GM21737 (cell line): ENCODE data around the gene MTUS2.
"Not testable (repeated sequence)": the region's sequence is repeated elsewhere in the genome, so short reads cannot be mapped to it uniquely, and the experiment has no call there.

Experiments used
- ATAC-seq: cut with Tn5 transposase; IDR thresholded peaks from one replicate; pipeline ENCODE4 v1.9.1; 2021; ENCODE audit warnings: mild to moderate bottlenecking, moderate library complexity; ENCODE audit not compliant: unreplicated experiment

The MTUS2 gene

DNA sequence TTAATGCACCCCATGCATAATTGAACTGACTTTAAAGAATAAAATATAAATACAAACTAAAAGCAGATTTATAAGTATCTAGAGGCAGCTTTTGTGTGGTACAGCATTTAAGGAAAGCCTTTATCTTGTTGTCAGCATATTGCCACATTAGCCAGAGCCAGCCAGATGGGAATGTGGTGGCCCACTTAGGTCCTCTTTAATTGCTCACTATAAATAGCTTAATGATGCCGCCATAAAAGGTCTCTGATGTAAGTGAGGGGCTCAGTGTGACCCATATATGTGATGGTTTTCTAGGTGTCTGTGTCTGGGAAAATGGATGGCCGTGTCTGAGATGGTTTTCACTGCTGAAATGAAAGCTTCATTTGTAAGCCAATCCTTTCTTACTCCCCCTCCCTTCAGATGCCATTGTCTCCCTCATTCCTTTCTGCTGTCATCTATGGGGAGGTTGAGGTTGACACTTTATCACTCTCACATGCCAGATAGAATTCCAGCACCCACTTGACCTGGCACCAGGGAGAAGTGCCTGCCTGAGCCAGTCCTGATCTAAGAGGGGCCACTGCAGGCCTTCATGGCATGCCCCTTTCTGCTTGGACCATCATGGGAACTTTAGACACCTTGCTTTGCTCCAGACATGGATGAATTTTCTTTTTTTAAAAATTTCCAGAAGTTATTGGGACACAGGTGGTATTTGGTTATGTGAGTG is 135.3 kb downstream of the MTUS2 start:
- no peak for ATAC-seq

DNA sequence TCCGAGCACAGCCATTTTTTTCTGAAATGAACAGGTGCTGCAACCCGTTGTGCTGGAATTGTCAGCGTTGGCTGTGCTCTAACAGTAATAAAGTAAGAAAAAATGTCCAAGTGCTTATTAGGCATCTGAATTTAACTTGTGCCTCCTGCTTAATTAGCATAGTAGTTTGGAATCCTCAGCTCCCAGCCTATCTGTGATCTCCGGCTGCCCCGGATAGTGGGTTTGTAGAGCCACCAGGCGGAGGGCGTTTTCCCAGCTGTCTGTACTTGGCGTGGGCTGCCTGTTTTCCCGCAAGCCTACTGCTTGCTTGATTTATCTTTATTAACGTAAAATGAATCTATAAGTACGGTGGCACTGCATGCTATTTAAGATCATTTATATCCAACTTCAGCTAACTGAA is 137.9 kb downstream of the MTUS2 start:
- no peak for ATAC-seq

DNA sequence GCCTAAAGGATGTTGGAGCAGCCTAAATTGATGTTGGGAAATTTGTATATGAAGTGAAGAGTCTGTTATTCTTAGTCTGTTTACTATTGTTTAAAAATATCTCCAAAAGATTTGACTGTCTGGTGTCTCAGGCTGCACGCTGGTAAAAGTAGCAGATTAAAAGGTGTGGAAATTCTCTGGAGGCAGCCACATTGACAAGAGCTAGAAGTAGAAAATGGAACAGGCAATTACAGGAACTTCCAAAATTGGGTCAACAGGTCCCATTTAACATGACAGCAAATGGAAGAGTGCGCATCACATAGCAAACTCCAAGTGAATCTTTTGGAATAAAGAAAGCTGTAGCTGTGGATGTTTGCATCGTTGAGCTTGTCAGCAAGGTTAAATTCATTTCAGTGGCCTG is 138.3 kb downstream of the MTUS2 start:
- ATAC-seq = no peak

DNA sequence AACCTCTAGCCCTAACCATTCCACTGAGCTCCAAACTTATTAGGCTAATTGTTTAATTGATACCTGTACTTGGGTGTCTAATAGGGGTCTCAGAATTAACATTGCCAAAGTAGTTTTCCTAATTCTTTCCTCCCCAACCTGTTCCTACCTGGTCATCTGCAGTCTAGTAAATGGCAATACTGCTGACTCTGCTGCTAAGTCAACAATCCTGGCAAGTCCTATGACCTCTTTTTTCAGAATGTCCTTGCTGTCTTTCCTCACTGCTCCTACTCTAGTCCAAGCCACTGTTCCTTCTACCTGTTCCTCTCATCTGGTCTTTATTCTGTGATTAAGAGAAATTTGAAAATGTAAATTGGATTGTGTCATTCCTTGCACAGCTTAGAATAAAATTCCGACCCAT is 143.9 kb downstream of the MTUS2 start:
- ATAC-seq = no peak

DNA sequence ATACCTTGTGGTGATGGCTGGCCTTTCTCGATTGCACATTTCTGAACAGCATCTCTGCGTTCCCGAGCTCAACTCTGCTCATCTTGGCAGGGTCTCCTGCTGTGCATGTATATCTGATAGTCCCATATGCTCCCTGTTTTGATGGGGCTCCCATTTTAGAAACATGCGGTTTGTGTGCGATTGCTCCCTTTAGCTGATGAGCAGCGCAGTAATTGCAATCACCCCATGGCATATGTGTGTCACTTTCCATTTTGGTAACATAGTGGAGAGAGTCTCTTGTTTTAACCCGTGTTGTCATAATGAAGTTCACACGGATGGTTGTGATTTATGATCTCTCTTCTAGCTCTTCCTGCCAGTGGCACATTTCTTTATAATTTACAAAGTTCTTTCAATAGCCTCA is 144.7 kb downstream of the MTUS2 start:
- ATAC-seq = no peak

DNA sequence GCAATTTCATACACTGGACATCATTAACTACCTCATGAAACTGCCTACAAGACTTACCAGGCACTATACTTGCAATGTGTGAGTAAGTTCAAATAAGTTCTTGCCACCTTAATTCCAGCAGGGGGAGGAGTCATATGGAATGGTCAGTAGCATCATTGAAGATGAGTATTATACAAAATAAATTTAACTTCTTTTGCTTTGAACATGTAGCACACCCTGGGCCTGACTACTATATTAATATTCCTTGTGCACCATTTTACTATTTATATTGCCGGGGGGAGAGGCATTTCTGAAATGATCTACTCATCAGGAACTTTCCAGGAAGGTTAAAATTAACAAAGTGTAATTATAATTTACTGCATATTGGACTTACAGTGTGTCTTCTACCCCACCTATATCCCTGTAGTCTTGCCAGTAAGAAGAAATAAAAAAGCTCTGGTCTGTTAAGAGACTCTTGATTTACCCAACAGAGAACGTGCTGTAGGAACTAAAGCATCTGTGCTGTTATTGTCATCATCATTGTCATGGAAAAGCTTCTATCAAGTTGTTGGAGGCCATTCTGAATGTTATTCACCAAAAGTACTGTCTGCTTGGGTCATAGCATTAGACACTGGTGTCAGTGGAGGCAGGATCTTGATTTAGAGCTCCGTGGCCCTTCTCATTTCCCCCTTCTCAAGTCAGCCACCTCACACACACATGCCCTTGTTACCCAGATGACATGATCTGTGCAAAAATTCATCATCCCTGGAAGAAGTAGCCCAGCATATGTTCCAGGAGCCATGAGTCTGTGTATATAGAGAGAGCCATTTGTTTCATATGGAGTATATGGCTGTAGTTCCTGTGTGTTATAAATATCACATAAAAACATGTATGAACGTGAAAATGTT is 147.1 kb downstream of the MTUS2 start:
- ATAC-seq = no peak

DNA sequence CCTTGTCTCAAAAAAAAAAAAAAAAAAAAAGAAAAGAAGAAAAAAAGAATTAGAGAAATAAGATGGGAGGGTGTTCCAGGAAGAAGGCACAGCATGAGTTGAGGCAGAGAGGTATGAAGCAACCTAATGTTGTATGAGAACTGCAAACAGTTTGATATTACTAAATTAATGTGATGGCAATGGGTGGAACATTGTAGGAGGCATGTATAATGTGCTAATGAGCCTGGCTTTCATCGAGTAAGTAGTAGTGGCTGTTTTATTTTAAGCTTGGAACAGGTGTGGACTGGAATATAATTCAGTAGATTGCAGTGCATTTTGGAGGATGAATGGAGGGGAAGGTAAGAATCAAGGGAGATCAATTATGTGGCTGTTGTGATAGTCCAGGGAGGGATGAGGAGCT is 156.1 kb downstream of the MTUS2 start:
- no peak for ATAC-seq

DNA sequence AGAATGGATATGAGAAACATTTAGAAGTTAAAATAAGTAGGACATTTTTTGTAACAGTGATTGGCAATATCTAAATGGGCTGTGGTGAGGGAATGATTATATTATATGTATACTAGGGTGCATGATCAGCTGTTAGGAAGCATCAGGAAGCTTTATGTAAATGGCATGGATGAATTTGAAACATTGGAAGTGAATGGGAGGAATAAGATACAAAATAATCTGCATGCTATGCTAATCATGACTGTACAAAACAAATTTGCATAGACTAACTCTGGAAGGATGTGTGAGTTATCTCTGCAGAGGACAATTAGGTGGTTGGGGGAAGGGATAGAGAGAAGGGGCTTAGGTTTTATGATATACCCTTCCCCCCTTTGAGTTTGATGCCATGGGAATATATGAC is 156.5 kb downstream of the MTUS2 start:
- no peak for ATAC-seq

DNA sequence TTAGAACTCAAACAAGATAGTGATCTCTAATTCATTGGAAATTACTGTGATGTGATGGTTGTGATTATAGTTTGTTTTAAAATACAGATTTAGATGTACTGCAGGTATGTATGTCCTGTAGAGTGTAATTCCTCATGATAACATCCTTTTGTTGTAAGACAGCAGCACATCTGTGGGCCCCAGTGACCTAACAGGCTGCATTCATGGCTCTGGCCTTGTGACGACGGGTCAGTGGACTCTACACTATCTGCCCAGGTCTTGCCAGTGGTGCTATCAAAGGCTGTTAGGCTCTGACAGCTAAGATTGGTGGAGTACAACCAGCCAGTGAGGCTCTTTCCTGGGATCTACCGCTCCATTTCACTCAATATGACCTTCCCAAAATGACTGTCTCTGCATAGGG is 158.4 kb downstream of the MTUS2 start:
- ATAC-seq = no peak

DNA sequence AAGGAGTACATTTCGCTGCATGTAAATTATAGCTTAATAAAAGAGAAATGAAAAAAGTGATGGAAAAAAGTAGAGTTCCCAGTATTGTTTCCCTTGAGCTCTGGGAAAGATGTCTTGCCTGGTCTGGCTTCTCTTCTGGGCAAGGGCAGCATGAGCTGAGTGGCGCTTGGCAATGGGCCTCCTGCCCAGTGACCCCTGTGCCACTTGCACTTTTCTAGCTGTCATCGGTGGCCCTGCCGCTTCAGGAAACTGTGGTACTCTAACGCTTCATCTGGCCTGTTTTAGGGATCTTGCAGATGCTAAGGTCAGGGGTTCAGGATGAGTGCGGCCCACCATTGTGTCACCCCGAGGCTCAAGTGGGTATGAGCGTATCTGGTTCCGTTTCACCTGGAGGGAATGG is 161.4 kb downstream of the MTUS2 start:
- no peak for ATAC-seq

DNA sequence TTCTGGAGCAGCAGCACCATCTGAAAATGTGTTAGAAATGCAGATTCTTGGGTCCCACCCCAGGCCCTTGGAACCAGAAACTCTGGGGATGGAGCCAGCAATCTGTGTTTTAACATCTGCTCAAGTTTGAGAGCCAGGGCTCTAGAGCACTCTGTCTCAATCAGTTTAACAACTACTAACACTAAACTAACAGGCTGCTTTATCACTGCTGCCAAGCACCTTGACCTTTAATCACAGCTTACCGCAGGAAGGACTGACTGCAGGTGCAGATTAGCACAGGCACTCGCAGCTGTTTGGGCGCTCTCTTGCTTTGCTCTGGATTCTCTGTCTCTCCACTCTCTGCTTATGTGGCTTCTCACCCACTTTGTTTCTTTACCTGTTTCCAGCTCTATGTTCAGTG is 163.5 kb downstream of the MTUS2 start:
- no peak for ATAC-seq

DNA sequence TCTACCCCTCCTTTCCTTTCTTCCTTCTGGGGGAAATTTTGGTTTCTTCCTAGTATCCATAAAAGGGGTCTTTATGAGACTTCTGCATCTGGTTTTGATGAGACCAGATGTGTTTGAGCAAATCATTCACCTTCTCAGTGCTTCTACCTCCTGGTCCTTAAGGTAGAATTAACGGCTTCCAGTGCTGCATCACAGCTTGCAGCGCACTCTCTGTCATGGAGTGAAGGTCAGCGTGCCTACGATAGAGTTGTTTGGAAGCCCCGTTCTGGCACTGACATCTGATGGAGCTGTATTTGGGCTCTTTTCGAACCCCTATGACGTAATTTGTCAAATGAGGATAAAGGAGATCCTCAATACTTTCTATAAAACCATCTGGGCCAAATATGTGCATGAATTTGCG is 164.2 kb downstream of the MTUS2 start:
- no peak for ATAC-seq

DNA sequence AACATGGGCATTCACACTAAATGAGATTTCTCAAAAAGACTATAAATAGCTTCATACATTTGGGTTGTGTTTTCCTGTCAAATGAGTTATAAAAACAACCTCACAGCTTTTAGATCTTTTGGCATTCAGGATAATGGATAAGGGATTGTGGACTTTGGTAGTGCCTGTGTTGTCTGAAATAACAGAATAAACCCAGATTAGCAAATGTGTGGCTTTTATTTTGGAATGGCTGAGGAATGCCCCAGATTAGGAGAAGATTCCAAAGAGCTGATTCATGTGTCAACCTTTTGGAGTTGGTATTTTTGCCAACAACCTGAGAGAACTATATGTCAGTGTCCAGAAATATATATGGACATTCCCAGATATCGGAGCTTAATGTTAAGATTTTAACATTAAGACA is 164.7 kb downstream of the MTUS2 start:
- ATAC-seq = no peak

DNA sequence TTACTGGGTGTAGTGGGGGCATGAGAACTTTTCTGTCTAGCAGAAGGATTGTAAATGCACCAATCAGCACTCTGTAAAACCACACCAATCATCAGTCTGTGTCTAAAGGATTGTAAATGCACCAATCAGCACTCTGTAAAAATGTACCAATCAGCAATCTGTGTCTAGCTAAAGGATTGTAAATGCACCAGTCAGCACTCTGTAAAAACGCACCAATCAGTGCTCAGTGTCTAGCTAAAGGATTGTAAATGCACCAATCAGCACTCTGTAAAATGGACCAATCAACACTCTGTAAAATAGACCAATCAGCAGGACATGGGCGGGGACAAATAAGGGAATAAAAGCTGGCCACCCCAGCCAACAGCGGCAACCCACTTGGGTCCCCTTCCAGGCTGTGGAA is 170.2 kb downstream of the MTUS2 start:
- ATAC-seq = not testable (repeated sequence)

DNA sequence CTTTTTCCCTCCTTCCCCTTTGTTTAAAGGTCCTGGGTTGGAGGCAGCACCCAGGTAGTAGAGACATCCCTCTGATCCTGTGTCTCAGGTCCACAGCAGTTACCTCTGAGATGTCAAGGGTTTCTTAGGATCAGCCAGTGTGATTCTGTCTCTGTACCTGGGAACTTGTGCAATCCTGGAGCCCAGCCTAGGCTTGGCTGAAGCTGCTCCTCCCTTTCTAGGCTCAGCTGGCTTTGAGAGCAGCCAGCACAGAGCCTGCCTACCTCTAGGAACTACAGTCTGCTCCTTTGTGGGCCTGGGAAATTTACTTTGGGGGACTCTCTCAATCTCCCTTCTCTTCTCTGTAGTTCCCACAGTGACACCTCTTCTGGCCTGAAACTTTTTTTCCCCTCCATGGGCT is 171.6 kb downstream of the MTUS2 start:
- ATAC-seq = no peak

DNA sequence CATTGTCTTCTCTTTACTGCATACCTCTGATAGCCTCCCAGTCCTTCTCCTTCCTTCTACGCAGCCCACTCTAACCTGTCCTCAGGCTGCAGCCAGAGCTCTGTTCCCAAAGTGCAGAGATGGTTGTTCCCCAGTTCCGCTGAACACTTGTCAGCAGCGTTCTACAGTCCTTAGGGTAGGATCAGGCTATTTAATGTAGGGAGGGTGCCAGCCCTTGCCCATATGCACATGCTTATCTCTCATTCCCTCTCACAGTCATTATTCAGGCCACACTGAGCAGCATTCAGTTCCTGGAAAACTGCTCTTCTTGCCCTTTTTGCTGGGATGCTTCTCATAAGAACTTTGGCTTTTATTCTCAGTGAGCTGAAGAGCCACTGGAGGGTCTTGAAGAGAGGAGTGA is 180.7 kb downstream of the MTUS2 start:
- no peak for ATAC-seq

DNA sequence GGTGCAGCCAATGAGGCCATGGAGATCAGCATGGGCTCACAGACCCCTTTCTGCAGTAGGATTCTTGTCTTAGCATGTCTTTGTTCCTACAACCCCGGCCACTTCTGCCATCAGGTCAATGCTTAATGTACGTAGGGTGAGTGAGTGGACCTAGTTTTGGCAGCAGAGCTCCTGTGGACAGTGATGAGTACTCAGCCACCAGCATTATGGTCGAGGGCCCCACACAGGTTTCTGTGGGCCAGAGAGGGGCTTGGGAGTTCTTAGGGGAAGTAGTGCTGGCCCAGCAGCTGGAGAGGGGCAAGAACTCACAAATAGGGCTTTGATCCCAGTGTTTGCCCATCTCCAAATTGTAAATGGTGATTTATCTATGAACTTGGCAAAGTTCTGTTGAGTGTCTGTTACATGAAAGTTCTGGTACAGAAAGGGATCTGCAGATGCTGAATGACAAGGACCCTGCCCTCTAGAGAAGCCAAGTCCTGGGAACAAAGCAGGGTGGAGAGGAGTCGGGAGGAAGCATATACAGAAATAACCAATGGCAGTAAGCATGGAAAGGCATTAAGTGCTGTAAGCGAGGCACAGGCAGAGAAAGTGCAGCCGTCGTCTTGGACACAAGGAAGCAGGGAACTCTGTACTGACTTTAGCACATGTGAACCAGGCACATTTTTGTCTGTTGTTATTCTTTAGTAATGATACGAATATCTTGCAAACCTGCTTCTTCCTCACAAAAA is 185.1 kb downstream of the MTUS2 start:
- ATAC-seq = no peak

DNA sequence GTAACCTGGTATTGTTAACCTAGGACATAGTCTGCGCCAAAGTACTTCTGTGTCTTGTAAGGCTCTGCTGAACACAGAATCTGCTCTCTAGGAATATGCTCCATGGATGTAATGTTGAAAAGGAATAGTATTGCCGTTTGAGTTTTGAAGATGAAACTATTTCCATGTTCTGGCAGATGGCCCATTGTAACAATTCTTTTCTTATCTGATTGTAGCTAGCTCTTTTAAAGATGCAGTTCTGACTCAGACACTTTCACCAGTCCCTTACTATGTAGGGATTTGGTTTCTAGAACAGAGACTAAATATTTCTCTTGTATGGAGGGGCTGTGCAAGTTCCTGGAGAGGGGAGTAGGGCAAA is 185.6 kb downstream of the MTUS2 start:
- ATAC-seq = no peak

DNA sequence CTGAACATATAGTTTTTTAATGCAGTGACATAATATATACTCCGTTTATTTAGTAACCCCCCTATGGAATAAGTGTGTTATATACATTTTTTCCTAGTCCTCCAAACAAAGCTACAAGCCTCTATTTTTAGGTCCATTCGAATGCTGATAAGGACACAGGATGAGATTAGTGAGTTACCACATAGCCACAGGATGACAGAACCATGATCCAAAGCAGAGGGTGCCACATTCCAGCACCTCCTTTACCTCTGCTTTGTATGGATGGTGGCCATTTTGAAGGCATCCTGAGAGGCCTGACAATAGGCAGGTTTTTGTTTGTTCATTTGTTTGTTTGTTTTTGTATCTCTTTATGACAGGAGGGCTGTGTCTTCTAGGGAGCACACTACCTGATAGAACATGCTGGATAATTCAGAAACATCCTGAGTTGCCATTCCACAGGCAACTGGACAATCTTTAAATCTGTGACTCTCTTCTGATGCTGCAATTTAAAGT is 186.3 kb downstream of the MTUS2 start:
- ATAC-seq = no peak

DNA sequence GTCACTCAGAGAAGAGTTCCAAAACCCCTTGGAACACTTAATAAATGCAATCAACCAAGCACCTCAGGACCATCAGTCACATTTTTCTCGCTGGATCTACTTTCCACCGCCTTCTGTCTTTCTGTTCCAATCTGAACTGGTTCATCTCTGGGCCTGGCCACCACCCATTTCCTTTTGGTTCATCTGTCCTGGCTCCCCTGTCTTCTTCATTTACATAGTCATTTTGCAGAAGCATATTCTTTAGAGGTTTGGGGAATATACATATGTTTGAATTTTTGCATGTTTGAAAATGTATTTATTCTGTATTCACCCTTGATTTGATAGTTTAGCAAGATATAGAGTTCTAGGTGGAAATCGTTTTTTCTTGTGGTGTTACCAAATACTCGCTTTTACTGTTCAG is 188.2 kb downstream of the MTUS2 start:
- ATAC-seq = no peak

DNA sequence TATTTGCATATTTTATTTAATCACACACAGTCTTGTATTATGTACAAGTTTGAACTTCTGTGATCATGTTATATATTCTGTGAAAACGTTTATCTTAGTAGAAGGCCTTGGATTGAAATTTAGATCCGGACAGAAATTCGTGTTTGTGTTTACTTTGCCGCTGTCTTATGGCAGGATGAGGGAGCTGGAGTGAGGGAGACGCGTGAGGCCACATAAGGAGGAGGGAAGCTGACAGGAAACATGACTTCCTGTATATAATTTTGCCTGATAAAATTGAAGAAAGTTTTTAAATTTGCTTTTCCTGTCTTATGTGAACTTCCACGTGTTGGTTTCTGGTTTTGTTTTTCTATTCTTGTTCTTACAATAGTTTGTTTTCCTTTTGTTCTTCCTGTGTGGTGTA is 200.2 kb downstream of the MTUS2 start:
- no peak for ATAC-seq

DNA sequence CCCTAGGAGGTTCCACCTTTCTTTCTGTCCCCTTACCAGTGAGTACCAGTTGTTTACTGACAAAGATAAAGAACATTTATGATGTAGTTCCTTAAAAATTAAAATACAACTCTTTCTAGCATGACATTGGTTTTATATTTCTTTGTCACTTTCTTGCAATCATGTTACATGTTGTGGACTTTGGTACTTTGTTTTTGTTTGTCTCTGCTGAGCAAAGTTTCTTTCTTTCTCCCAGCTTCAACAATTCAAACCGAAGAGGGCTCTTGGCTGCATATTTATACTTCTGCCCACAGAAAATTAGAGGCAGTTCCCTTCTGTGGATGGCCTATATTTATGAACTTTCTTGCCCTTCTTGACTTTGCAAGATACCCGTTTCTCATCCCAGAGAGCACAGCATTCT is 201.2 kb downstream of the MTUS2 start:
- no peak for ATAC-seq
